Activated gamma-delta T cell treated with anti-CD3 and anti-CD28 coated beads, Interleukin-2, amount 50 U/mL, for 16 hours (primary cell): Measurements from ENCODE around the gene ATP5ME.
"Not testable (repeated sequence)": the region's sequence is repeated elsewhere in the genome, so short reads cannot be mapped to it uniquely, and the experiment has no call there.

Experiments
- DNase-seq: peaks from one replicate; pipeline ENCODE4 v3.0.0-alpha.2; 2020; ENCODE audit warnings: low read depth

Gene ATP5ME

DNA sequence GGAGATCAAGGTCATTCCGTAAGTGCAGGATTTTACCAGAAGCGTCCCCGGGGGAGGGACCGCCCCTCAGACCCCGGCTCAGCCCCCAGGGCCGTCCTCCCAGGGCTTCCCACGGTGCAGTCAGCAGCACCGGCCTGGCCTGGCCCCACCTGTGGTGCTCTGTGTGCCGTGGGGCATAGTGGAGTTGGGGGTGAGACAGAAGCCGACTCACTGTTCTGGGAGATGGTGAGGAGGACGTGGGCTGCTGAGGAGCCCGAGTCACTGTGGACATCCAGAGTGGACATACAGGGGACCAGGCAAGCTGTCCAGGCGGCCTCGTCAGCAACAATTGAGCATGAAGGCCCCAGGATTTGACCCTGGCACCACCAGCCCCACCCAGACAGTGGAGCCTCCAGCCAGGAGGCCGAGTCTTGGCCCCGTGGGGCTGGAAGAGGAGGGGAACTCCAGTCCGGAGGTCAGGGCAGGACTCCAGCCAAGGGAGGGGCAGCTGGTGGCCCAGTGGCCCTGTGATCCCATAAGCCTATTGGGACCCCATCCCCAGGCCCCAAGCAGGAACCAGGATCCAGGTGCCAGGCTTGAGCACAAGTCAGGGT lies 19.1 kb downstream of the ATP5ME start:
- DNase-seq: no peak

DNA sequence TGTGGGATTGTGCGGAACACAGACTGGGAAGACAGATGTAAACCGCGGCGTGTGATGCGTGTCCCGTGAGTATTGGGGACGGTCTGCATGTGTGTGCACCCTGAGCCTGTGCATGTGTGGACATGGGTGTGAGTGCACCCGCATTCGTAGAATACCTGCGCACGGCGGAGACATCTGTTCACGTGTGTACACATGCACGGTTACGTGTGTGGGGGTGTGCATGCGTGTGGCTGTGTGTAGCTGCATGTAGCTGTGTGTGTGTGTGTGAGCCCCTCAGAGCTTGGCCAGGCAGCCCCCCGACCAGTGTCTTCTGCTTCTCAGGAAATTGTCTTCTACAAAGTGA lies 19.6 kb downstream of the ATP5ME start:
- no peak for DNase-seq

DNA sequence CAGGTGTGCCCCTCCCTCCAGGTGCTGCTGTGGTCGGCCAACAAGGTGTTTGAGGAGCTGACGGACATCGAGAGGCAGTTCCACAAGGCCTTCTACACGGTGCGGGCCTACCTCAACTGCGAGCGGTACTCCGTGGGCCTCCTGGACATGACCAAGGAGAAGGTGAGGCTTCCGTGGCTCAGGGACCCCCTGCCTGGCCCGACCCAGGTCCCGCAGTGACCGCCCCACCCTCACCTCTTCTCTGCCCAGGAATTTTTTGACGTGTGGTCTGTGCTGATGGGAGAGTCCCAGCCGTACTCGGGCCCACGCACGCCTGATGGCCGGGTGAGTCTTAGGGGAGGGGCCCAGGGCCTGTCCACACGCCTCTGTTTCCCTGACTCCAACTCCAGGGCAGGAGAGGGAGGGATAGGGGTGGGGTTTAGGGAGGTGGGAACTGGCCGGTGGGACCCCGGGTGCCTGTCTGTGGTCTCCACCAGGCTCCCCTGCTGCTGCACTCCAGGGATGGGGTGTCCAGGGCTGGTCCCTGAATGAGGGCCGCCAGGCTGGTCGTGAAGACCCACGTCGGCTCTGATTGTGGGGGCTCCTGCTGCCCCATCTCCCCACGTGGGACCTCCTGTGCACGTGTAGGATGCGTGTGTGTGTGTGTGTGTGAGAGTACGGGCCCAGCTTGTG lies 20.1 kb downstream of the ATP5ME start:
- no peak for DNase-seq

DNA sequence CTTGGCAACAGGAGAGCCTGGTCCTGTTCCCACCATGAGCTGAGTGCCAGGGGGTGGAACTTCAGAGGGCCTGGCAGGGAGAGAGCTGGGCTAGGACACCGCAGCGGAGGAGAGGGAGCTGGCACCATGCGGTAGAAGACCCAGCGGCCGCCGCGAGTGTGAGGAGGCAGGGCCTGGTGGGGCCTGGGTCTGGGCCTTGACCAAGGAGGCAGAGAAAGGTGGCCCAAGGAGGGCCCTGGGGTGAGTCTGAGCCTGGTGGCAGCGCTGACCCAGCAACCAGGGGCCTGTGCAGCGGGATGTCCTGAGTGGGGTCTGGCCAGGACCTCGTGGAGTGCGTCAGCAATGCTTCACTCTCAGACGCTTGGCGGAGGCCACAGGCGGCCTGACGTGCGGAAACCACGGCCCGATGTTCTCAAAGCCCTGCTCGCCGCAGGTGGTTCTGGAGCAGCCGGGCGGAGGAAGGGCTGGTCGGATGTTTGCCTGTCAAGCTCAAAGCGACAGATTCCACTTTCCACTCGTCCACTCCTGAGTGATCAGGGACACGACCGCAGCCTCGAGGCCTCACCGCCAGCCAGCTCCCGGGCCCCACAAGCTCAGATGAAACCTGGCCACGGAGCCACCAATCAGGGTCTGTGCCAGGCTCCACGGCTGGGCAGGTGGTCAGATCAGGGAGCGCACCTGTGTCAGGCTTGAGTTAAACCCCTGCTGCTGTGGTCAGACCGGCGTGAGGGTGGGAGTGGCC lies 20.8 kb downstream of the ATP5ME start:
- DNase-seq: no peak

DNA sequence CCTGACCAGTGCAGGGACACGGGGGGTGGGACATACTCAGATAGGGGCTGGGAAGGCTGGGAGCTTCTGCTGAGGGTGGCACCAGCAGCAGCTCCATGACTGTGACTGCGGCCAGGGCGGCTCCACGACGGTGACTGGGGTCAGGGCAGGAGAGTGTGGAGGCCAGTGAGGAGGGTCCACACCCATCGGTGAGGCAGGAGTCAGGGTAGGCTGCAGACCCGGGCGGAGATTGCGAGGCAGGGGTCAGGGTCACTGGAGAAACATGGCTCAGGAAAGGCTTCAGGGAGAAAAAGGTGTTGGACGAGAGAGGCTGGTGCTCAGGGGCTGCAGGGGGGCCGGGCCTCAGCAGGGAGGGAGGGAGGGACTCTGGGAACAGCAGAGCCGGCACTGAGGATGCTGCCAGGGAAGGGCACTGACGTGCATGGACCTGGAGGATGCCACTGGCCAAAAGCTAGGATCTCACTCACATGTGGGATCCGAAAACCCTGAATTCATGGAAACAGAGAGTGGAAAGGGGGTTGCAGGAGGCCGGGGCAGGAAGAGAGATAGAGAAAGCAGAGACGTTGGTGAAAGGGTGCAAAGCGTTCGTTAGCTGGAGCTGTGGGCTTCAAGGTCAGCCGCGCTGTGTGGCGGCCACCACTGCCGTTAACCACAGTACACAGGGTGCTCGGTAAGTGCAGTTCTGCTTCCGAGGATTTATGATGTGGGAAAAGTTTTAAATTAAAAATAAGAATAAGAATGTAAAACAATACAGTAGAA lies 22.0 kb downstream of the ATP5ME start:
- no peak for DNase-seq

DNA sequence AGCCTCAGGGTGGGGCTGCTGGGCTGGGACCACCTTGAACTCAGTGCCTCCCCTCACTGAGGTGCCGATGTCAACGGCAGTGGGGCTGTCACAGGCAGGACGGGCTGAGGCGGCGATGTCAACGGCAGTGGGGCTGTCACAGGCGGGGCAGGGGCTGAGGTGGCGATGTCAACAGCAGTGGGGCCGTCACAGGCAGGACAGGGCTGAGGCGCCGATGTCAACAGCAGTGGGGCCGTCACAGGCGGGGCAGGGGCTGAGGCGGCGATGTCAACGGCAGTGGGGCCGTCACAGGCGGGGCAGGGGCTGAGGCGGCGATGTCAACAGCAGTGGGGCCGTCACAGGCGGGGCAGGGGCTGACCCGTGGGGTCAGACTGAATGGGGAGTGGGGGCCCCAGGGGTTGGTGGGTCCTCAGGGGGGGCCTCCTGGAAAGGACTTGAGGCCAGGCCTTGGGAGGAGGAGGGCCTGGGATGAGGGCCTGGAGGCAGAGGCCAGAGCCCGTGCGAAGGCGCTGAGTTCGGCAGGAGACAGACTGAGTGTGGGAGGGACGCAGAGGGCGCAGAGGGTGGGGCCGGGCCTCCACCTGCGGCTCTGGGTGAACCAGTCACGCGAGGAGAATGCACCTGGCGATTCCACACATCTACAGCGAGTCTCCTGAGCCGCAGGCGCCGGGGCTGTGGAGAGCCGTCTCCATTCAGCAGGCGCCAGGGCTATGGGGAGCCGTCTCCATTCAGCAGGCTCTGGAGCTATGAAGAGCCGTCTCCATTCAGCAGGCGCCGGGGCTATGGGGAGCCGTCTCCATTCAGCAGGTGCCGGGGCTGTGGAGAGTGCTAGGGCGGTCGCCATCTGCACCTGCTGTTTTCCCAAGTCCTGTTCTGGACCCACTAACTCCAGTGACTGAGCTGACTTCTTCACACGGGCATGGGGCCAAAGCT lies 22.9 kb downstream of the ATP5ME start:
- DNase-seq: no peak

DNA sequence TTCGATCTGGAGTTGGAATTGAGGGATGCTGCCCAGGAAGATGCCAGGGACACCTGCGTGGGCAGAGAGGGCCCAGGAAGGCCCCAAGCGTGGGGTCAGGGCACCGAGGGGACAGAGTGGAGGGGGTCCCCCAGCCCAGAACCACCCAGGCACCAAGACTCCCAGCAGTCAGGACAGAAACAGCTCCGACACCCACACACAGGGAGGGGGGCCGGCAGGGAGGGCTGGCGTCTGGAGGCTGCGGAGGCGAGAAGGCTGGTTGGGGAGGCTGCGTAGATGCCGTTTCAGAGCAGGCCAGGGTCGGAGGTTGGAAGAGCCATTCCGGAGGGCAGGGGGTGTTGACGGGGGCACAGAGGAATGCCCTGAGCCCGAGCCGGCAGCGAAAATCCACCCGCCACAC lies 23.6 kb downstream of the ATP5ME start:
- DNase-seq: no peak

DNA sequence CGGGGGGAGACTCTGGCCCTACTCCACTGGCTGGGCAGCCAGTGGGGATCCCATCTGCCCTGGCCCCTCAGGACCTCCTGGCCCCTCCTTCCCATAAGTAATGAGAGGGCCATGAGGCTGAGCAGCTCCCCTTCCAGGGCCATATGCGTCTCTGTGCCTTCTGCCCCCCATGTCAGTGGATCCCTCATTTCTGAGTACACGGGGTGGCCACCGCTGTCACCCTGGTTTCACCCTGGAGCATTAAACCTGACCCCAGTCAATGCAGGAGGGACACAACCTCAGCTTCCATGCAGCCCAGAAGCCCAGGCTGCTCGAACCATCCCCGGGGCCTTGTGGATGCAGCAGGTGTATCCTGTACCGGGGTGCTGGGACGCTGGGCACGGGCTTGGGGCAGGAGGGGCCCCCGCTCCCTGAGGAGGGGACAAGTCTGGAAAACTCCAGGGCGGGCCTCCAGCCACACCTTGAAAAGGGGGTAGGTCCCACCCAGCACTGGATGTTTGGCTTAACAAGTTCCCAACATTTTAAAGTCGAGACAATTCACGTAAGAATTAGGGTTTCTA lies 24.2 kb downstream of the ATP5ME start:
- DNase-seq: no peak

DNA sequence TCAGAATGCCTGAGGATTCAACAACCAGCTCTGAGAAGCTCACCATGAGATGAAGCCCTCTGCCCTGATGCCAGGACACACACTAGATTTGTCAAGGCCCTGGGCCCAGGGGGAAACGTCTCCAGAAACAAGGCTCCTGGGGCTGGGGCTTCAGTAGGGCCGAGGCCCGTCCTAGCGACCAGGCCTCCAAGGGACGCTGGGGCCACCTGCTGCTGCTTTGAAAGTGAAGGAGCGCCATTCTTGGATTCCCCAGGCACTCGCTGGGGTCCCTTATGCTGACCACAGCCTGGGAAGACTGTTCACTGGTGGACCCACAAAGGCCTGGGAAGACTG lies 24.8 kb downstream of the ATP5ME start:
- DNase-seq: no peak

DNA sequence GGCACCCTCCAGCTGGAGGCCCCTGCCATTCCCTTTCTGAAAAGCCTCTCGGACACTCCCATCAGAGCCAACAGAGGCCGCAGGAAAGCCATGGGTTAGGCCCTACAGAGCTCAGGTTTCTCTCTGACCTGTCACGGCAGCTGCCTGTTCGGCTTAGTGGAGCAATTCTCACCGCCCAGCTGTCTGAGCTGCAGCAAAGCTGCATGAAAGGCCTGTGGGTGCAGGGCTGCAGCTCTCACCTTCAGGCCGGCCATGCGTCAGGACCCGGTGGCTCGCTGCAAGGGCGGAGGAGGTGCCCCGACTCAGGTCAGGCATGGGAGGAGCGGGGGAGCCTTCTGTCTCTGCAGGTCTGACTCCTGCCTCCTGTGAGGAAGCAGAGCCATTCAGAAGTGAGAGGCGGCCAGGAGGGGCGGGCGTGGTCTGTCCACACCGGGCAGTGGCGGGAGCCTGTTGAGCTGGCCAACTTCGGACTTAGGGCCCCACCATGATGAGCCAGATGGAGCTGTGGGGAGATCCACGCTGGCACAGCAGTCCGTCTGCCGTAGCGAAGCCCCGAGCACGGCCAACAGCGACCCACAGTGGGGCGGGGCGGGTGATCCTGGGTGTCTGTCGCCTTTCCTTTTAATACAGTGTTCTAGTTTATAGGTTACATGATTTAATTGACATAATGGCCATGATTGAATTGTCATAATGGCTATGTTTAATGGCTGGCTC lies 25.3 kb downstream of the ATP5ME start:
- DNase-seq: no peak

DNA sequence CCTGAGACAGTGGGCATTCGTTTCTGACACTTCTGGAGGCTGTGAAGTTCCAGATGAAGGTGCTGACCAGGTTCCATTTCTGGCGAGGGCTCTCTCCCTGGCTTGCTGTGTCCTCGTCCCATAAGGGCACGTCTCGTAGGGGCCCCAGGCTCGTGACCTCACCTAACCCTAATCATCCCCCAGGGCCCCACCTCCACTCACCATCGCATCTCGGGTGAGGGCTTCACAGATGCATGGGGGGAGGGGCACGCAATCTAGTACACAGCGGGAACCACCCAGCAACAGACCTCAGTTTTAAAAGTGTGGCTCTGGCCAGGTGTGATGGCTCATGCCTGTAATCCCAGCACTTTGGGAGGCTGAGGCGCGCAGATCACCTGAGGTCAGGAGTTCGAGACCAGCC lies 26.6 kb downstream of the ATP5ME start:
- DNase-seq: no peak

DNA sequence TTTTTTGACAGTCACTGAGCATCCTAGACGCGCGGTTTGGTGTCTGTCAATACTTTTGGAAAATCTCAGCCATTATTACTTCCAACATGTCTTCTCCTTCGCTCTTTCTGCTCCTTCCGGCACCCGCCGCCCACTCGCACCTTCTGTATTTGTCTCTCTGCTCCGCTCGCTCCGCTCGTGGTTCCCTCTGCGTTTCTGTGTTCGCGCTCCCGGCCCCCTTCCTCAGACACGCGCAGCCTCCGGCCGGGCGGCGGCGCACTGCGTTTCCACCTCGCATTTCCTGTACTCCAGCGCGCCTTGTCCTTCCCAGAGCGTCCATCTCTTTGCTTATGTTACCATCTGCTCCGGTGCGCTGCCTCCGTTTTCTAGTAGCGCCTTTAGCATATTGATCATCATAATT lies 27.6 kb downstream of the ATP5ME start:
- no peak for DNase-seq

DNA sequence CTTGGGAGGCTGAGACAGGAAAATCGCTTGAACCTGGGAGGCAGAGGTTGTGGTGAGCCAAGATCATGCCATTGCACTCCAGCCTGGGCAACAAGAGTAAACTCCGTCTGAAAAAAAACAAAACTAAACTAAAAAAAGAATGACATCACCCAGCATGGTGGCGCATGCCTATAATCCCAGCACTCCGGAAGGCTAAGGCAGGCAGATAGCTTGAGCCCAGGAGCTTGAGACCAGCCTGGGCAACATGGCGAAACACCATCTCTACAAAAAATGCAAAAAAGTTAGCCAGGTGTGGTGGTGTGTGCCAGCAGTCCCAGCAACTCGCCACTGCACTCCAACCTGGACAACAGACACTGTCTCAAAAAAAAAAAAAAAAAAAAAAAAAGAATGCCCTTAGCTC lies 31.7 kb downstream of the ATP5ME start:
- DNase-seq: not testable (repeated sequence)

DNA sequence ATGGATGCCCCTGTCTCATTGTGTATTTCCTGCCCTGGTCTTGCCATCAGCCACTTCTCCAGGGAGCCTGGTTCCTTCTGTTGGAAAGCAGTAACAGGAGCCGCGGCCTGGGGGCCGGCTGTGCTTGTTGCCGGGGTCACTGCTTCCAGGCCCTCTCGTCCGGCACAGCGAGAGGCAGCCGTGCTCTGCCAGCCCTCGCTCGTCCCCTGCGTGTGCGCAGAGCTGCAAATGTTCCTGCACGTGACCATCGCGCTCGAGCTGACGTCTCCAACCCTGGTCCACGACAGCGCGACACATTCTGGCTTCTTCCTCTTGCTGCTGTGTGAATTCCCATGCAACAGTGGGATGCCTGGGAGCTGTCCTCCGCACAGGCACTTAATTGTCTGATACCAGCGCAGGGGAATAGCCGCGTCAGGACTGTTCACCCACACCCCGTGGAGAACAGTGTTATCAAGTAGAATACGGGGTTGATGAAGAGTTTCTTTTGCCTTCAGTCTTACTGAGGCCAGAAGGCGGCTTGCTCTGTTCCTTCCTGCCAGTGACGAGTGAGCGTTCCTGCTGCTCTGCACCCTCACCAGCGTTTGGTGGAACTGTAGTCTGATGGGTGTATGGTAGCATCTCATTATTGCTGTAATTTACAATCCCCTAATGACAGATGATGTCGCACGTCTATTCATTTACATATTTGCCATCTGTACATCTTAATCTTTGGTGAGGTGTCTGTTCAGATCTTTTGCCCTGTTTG lies 36.4 kb downstream of the ATP5ME start:
- no peak for DNase-seq

DNA sequence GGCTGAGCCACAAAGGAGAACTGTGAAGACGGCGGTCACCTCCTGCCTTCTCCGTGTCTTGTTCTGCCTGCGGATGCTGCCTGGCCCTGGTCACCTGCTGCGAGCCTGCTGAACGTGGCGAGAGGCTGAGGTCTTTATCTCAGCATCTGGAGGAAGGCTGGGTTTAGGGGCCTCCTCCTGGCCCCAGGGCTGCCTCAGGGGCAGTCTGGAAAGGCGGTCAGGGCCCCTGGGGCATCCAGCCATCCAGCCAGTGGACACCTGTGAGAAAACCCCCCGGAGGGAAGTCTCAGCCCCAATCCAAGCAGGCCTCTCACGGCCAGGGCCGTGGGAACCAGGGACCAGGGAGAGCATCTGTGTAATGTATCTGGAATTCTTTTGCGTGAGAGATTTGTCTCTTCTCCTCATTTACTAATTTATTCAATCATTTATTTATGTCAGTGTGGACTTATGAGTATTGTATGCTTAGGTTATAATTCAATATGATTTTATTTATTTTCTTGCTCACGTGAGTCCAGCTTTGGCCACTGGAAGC lies 37.4 kb downstream of the ATP5ME start:
- no peak for DNase-seq

DNA sequence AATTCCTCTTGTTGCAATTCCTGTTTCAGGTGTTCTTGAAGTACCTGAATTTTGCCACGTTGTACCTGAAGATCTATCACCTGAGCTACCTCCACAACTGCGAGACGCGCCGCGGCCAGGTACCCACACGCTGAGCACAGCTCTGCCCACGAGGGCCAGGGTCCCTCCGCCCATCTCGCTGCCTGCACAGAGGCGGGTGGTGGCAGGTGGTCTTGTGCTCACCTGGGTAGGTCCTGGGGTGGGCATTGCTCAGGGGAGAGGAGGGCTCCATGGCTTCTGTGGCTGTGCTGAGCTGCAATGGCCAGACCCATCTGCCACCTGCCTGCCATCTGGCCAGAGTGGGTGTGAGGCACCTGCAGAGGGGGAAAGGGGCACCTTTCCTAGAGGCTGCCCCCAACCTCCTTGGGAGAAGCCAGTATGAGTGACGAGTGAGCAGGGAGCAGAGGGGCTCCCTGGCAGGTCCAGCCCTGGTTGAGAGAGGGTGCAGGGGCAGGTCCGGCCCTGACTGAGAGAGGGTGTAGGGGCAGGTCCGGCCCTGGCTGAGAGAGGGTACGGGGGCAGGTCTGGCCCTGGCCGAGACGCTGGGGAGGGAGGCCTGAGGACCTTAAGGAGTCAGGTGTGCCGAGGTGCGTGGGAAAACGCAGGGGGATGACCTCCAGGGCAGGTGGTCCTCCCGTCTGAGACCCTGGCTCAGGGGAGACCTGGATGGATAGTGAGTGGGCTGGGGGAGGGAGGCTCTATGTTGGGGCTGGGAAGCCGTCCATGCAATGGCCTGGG lies 38.0 kb downstream of the ATP5ME start:
- no peak for DNase-seq

DNA sequence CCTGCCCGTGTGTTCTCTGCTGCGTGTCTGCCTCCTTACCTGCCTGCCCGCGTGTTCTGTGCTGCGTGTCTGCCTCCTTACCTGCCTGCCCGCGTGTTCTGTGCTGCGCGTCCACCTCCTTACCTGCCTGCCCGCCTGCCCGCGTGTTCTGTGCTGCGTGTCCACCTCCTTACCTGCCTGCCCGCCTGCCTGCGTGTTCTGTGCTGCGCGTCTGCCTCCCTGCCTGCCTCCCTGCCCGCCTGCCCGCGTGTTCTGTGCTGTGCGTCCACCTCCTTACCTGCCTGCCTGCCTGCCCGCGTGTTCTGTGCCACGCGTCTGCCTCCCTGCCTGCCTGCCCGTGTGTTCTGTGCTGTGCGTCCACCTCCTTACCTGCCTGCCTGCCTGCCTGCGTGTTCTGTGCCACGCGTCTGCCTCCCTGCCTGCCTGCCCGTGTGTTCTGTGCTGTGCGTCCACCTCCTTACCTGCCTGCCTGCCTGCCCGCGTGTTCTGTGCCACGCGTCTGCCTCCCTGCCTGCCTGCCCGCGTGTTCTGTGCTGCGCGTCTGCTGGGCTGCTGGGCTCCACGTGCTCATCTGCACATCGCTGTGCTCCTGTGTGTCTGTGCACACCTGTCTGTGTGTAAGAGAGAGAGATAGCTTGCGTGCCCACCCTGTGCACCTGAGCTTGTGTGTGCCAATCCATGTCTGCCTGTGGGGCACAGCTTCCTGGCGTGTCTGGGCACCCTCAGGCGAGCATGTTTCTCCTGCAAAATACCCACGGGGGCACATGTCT lies 38.8 kb downstream of the ATP5ME start:
- DNase-seq: not testable (repeated sequence)

DNA sequence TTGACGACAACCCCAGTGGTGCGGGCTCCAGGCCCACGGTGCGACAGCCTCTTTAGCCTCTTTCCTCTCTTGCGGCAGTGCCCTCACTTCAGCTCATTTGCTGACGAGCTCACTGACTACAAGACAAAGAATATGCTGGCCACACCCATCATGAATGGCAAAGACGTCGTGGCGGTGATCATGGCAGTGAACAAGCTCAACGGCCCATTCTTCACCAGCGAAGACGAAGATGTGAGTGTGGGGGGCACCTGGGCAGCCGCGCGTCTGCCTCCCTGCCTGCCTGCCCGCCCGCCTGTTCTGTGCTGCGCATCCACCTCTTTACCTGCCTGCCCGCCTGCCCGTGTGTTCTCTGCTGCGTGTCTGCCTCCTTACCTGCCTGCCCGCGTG lies 39.5 kb downstream of the ATP5ME start:
- DNase-seq: no peak
